LNCaP clone FGC (cell line): Measurements from ENCODE around the gene SCYGR7.

ENCODE experiments used
- DNase-seq: peaks from one replicate; pipeline ENCODE4 v3.0.0-alpha.2; 2011; ENCODE audit warnings: low read depth
- H3K4me3 ChIP-seq: 2 replicates; pipeline ENCODE4 v1.5.1; 2011; ENCODE audit warnings: mild to moderate bottlenecking, low read depth, low read length, control low read depth
- TF ChIP-seq, protein P1 (sequence below): IDR thresholded peaks from 2 replicates; pipeline ENCODE4 v1.5.1; 2012; ENCODE audit warnings: mild to moderate bottlenecking; ENCODE audit not compliant: control insufficient read depth, insufficient read depth; ENCODE audit errors: extremely low read depth

SCYGR7 gene

DNA sequence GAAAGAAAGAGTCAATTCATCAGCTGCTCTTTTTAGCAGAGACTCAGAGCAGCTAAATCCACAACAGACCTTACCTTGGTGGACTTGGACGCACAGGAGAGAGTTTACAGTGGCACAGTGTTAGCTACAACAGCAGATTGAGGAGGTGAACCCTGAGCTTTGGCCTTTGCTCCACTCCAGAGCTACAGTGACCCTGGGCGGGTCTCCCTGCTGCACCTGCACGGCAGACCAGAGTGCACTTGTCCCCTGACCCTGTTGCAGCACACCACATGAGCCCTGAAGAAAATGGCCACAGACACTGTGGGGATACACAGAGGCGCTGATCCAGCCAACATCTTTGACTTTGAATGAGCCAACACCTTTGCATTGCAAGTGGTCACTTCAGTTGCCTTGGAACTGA lies 21.3 kb upstream of the SCYGR7 start:
- no peak for DNase-seq
- H3K4me3 ChIP-seq, result no peak overlapping the region
- TF ChIP-seq, protein P1, sequence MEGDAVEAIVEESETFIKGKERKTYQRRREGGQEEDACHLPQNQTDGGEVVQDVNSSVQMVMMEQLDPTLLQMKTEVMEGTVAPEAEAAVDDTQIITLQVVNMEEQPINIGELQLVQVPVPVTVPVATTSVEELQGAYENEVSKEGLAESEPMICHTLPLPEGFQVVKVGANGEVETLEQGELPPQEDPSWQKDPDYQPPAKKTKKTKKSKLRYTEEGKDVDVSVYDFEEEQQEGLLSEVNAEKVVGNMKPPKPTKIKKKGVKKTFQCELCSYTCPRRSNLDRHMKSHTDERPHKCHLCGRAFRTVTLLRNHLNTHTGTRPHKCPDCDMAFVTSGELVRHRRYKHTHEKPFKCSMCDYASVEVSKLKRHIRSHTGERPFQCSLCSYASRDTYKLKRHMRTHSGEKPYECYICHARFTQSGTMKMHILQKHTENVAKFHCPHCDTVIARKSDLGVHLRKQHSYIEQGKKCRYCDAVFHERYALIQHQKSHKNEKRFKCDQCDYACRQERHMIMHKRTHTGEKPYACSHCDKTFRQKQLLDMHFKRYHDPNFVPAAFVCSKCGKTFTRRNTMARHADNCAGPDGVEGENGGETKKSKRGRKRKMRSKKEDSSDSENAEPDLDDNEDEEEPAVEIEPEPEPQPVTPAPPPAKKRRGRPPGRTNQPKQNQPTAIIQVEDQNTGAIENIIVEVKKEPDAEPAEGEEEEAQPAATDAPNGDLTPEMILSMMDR, result no peak

DNA sequence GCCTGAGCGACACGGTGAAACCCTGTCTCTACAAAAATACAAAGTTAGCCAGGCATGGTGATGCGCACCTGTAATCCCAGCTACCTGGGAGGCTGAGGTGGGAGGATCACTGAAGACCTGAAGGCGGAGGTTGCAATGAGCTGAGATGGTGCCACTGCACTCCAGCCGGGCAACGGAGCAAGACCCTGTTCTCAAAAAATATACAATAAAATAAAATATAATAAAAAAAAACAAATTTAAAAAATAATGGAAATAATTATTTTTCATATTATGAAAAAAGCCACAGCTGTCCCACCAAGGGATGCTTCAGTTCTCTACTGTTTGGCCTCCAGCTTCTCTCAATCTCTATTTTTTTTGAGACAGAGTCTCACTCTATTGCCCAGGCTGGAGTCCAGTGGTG lies 20.7 kb upstream of the SCYGR7 start:
- TF ChIP-seq, protein P1, result no peak
- H3K4me3 ChIP-seq, result no peak overlapping the region
- no peak for DNase-seq

DNA sequence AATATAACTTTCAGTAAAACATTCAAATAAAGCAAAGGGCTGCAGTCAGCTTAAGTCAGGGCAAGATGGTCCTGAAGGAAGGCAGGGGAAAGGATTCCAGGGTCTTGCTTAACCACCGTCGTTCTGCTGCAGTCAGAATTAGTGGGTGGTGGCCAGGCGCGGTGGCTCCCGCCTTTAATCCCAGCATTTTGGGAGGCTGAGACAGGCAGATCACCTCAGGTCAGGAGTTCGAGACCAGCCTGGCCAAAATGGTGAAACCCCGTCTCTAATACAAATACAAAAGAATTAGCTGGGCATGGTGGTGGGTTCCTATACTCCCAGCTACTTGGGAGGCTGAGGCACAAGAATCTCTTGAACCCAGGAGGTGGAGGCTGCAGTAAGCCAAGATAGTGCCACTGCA lies 17.1 kb upstream of the SCYGR7 start:
- TF ChIP-seq, protein P1, result no peak
- DNase-seq, result no peak
- H3K4me3 ChIP-seq, result no peak overlapping the region

DNA sequence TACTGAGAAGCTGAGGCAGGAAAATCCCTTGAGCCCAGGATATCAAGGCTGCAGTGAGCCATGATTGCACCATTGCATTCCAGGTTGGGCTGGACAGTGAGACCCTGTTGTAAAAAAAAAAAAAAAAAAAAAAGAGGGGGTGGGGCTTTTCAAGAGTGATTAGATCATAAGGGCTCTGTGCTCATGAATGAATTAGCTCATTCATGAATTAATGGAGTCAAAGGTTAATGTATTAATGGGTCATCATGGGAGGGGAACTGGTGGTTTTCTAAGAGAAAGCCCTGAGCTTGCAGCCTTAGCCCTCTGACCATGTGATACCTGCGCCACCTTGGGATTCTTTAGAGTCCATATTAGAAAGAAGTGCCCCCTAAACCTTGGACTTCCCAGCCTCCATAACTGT lies 14.8 kb upstream of the SCYGR7 start:
- H3K4me3 ChIP-seq, result no peak overlapping the region
- TF ChIP-seq, protein P1, result no peak
- no peak for DNase-seq

DNA sequence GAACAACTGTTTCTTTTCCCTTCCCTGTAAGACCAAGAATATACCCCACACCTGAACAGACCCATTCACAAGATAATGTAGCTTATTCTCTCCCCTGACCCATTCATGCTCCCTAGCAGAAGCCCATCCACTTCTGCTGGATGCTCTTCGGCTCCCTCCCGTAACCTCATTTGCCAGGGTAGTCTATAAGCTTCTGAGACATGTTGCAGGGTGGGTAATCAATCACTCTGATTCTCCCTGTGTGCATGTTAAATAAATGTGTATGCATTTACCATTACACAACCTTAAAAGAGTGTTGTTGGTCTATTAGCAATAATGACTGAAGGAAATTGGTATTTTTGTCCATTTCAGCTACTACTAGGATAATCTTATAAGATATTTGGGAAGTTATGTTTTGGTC lies 11.6 kb upstream of the SCYGR7 start:
- no peak for DNase-seq
- H3K4me3 ChIP-seq, result no peak overlapping the region
- TF ChIP-seq, protein P1, result no peak

DNA sequence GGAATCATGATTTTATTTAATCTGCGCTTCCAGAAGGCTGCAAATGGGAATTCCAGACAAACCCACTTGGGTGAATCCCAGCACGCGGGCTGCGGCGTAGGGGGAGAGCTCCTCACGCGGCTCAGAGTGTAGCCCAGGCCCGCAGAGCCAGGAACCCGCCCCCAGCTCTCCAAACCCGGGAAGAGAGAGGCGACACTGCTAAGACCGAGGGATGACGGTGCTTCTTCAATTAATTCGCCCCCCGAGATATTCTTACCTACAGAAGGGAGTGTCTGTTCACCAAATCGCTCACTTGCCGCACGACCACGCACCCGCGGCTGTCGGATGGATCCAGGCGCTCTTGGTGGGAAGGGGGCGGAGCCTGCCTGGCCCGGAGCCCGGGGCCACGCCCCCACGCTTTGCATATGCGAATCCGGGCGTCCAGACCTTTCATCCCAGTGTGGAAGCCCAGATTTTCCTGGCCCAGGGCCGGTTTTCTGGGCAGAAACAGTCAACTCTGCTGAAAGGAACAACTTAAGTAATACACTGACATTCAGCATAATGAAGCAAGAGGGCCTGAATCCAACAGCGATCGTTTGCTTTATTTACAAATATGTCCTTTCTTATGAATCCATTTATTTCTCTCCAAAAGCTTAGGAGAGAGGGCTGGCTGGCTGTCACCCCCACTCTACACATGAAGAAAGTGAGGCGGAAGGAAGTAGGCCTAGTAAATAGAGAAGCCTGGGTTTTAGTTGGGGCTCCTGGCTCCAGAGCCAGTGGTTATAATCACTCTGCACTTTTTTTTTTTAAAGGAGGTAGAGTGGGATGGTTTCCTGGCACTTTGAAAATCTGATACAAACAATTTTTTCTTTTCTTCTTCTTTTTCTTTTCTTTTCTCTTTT lies 10.2 kb upstream of the SCYGR7 start, which contains the start of gene SLC19A3:
Gene SLC19A3, minus strand, starts transcription at position 342 of the 881 bp plus-strand sequence. CDS start 15,710 bp downstream, outside the sequence.
- no peak within 1 kb of the TSS for H3K4me3 ChIP-seq
- TF ChIP-seq, protein P1, result no peak
- DNase-seq, result no peak
